Astrocyte of the spinal cord (primary cell): ENCODE results near the gene GALR1.
"Not testable (repeated sequence)": the region's sequence is repeated elsewhere in the genome, so short reads cannot be mapped to it uniquely, and the experiment has no call there.

Experiments
- DNase-seq: peaks from one replicate; pipeline ENCODE4 v3.0.0; 2011; ENCODE audit warnings: low read depth, low spot score
- H3K4me3 ChIP-seq: 2 replicates; pipeline ENCODE4 v1.5.1; 2011; ENCODE audit warnings: low read depth, mild to moderate bottlenecking, low read length, moderate library complexity
- in situ Hi-C: cut with HindIII; loops from 2 replicates; pipeline ENCODE4 v1.10.0; 2017; ENCODE audit warnings: low sequenced_read_pairs
- TF ChIP-seq, protein P1 (sequence below): IDR thresholded peaks from 2 replicates; pipeline ENCODE4 v1.5.1; 2012; ENCODE audit warnings: low read depth, mild to moderate bottlenecking, low read length, inconsistent platforms

GALR1 gene

DNA sequence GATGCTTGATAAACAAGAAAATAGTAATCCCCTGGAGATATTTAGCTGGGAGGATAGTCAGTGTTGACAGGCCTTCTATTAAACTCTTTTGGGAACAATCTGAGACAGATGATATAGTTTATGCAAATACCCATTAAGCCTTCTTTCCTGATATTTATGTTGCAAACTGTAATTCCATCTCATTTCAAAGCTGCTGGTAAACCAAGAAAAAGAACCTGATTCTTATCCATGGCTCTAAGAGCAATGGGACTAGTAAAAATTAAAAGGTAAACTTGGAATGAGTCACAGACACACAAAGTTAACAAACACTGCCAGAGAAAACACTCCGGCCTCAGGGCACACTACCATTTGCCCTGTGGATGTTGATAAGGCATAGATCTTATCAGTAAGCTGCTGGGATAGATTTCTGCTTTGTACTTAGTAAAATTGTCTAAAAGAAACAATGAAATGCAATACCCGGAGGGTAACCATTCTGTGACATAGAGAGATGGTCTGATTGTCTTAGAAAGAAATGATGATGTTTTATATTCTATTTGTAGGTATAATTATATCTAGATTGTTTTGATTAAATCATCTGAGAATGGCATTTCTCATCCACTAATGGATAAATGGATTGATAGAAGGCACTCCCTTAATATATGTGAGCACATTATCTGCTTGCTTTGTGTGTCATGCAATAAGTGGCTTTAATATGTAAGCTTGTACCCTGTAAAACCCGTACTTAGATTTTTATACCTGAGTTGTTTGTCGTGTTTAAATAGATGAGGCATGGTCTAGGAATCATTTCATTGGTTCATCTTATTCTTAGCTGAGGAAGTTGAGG, 13.2 kb downstream of the GALR1 start:
- DNase-seq = no peak
- TF ChIP-seq, protein P1, sequence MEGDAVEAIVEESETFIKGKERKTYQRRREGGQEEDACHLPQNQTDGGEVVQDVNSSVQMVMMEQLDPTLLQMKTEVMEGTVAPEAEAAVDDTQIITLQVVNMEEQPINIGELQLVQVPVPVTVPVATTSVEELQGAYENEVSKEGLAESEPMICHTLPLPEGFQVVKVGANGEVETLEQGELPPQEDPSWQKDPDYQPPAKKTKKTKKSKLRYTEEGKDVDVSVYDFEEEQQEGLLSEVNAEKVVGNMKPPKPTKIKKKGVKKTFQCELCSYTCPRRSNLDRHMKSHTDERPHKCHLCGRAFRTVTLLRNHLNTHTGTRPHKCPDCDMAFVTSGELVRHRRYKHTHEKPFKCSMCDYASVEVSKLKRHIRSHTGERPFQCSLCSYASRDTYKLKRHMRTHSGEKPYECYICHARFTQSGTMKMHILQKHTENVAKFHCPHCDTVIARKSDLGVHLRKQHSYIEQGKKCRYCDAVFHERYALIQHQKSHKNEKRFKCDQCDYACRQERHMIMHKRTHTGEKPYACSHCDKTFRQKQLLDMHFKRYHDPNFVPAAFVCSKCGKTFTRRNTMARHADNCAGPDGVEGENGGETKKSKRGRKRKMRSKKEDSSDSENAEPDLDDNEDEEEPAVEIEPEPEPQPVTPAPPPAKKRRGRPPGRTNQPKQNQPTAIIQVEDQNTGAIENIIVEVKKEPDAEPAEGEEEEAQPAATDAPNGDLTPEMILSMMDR = no peak
- in situ Hi-C loops = no loop called here
- H3K4me3 ChIP-seq = no peak overlapping the region

DNA sequence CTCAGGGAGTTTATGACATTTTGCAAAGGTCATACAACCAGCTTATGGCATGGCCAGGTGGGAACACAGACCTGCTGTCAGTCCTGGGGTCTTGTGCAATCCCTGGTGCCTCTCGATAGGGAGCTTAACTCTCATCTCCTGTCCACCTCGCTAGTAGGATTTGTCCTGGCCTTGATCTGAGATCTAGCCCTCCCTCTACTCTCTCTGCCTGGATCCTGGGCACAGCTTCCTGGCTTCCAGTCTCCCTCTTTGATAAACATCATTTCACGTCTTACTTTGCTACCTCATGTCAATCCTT, 13.8 kb downstream of the GALR1 start:
- no peak overlapping the region for H3K4me3 ChIP-seq
- no peak for DNase-seq
- TF ChIP-seq, protein P1 = no peak
- in situ Hi-C loops = no loop called here

DNA sequence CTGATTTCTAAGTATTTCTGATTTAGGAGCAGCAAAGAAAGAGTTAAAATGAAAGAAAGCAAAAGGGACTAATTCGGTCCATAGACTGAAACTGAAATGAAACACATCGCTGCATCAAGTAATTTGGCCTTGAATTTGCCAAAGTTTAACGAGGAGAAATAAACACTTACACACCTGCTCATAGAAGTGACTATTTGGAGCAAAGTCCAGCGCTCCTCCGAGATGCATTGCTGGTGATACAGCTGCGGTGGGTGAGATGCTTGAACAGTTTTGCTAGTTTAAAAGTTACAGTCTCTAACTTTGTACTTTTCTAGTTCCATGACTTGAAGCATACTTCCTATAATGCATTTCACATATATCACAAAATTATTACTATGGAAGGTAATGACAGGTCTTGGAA, 18.3 kb downstream of the GALR1 start:
- no peak overlapping the region for H3K4me3 ChIP-seq
- DNase-seq = no peak
- in situ Hi-C loops = no loop called here
- TF ChIP-seq, protein P1 = no peak

DNA sequence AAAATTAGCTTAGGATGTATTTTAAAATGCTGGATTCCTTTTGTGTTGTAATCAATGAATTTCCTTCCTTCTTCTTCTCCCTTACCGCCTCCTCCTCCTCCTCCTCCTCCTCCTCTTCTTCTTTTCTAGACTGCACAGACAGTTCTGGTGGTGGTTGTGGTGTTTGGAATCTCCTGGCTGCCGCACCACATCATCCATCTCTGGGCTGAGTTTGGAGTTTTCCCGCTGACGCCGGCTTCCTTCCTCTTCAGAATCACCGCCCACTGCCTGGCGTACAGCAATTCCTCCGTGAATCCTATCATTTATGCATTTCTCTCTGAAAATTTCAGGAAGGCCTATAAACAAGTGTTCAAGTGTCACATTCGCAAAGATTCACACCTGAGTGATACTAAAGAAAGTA, 18.8 kb downstream of the GALR1 start:
- no peak overlapping the region for H3K4me3 ChIP-seq
- no peak for DNase-seq
- in situ Hi-C loops = no loop called here
- TF ChIP-seq, protein P1 = no peak

DNA sequence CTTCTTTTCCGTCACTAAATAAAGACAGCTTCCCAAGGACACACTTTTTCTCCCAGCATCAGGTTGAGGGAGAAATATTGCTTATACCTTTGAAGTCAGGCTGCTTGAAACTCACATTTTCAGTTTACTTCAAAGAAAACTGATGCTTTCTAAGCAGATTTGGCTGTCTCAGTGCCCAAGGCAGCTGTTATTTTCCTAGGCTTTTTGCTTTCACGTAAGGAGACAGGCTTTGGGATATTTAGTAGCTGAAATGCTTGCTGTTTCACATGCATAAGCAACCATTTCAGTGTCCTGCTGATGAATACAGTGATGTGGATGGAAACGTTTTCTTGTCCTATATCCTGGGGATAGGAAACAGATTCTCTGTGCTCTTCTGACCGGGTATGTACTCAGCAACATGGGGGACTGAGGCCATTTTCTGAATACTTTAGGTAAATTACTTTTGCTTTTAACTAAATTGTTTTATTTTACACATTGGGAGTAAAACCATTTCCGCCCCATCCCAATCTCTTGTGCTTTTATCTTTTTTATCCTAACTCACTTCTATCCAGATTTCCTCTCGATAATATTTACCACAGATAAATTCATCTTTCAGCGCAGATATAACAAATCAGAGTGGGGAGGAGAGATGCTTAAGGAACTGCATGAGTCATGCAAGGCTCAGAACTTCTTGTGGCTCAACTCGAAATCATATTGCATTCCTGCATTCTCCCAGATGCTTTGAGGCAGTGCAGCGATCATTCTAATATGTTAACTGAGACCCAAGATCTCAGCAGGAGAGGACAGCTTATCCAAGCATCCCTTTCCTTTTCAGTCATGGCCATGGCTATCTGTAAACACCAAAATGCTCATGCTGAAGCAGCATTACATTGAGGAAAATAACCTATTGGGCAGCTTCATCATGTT, 22.2 kb downstream of the GALR1 start:
- TF ChIP-seq, protein P1 = no peak
- DNase-seq = peak; percentile 75
- no peak overlapping the region for H3K4me3 ChIP-seq
- in situ Hi-C loops = no loop called here

DNA sequence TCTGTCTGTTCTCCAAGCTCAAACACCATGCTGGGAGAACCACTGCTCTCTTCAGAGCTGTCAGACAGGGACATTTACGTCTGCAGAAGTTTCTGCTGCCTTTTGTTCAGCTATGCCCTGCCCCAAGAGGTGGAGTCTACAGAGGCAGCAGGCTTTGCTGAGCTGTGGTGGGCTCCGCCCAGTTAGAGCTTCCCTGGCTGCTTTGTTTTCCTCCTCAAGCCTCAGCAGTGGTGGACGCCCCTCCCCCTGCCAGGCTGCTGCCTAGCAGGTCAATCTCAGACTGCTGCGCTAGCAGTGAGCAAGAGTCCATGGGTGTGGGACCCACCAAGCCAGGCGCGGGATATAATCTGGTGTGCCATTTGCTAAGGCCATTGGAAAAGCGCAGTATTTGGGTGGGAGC, 41.2 kb downstream of the GALR1 start:
- DNase-seq, H3K4me3 ChIP-seq, in situ Hi-C loops: not testable (repeated sequence)

DNA sequence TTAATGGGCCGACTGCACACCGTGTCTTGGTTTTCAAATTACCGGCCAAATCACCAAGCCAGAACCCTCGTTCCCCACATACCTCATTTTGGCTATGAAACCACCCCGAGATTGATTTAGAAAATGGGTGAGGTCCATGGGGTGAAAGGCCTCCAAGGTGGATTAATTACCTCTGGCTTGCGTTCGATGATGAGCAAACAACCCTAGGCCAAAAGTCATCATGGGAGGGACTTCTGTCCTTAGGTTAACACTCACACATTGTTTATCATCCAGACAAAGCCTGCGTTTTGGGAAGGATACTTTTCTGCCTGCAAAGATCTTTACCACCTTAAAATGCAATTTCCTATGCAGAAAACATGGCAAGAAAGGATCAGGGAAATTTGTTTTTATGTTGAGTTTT, 48.5 kb downstream of the GALR1 start:
- H3K4me3 ChIP-seq = no peak overlapping the region
- in situ Hi-C loops = no loop called here
- DNase-seq = no peak
- TF ChIP-seq, protein P1 = no peak
